HG02884 (cell line): Measurements from ENCODE around the gene TMEM203.

ENCODE experiments used
- ATAC-seq: cut with Tn5 transposase; IDR thresholded peaks from one replicate; pipeline ENCODE4 v1.9.1; 2021; ENCODE audit warnings: mild to moderate bottlenecking, moderate library complexity; ENCODE audit not compliant: unreplicated experiment

TMEM203 gene

GRCh38 chr9:137182836-137183235 is 22.6 kb downstream of the TMEM203 start:
- ATAC-seq, result no peak

- ATAC-seq, result no peak
Observed at GRCh38 chr9:137181680-137182079, 23.8 kb downstream of the TMEM203 start.

- no peak for ATAC-seq
Observed at GRCh38 chr9:137180491-137180890, 25.0 kb downstream of the TMEM203 start.

- ATAC-seq, result no peak
Observed at GRCh38 chr9:137179761-137180160, 25.7 kb downstream of the TMEM203 start.

GRCh38 chr9:137178939-137179630 is 26.4 kb downstream of the TMEM203 start:
- no peak for ATAC-seq

- ATAC-seq, result no peak
Observed at GRCh38 chr9:137178201-137178938, 27.1 kb downstream of the TMEM203 start.

GRCh38 chr9:137176302-137177182 is 28.9 kb downstream of the TMEM203 start:
- no peak for ATAC-seq

- no peak for ATAC-seq
Observed at GRCh38 chr9:137175345-137175961, 30.0 kb downstream of the TMEM203 start.

GRCh38 chr9:137174722-137175293 is 30.6 kb downstream of the TMEM203 start:
- no peak for ATAC-seq

GRCh38 chr9:137173796-137174664 is 31.4 kb downstream of the TMEM203 start:
- no peak for ATAC-seq

GRCh38 chr9:137172901-137173795 is 32.3 kb downstream of the TMEM203 start:
- ATAC-seq, result no peak

- no peak for ATAC-seq
Observed at GRCh38 chr9:137171149-137171900, 34.1 kb downstream of the TMEM203 start.

- ATAC-seq, result no peak
Observed at GRCh38 chr9:137170486-137171148, 34.8 kb downstream of the TMEM203 start.

- ATAC-seq, result no peak
Observed at GRCh38 chr9:137169896-137170358, 35.5 kb downstream of the TMEM203 start, which contains the start of gene LRRC26. TSS of gene LRRC26 (minus strand) at chr9:137170051. CDS start at chr9:137169943, 108 bp downstream.

GRCh38 chr9:137168904-137169856 is 36.3 kb downstream of the TMEM203 start:
- no peak for ATAC-seq

- ATAC-seq, result no peak
Observed at GRCh38 chr9:137168573-137168903, 36.9 kb downstream of the TMEM203 start.
